Osteocyte (in vitro differentiated cells): Measurements from ENCODE around the gene AFG3L2. TPM values are rescaled to one million over a fixed set of nuclear protein-coding genes. Genes with fewer than 3 reads are reported as not detected.
"Not testable (repeated sequence)": the region's sequence is repeated elsewhere in the genome, so short reads cannot be mapped to it uniquely, and the experiment has no call there.

ENCODE experiments used
- DNase-seq: peaks from one replicate; pipeline ENCODE4 v3.0.0; 2021; ENCODE audit warnings: mixed read lengths; ENCODE audit not compliant: unreplicated experiment; ENCODE audit errors: extremely low spot score
- H3K27ac Mint-ChIP-seq: one replicate; pipeline ENCODE4 v1.8.0; 2021; ENCODE audit warnings: mild to moderate bottlenecking, mixed read lengths; ENCODE audit not compliant: unreplicated experiment
- H3K27me3 Mint-ChIP-seq: one replicate; pipeline ENCODE4 v1.8.0; 2021; ENCODE audit warnings: mixed read lengths; ENCODE audit not compliant: unreplicated experiment
- H3K36me3 Mint-ChIP-seq: one replicate; pipeline ENCODE4 v1.8.0; 2021; ENCODE audit warnings: mixed read lengths; ENCODE audit not compliant: unreplicated experiment
- H3K4me1 Mint-ChIP-seq: one replicate; pipeline ENCODE4 v1.8.0; 2021; ENCODE audit warnings: mixed read lengths; ENCODE audit not compliant: unreplicated experiment
- H3K4me3 Mint-ChIP-seq: one replicate; pipeline ENCODE4 v1.8.0; 2021; ENCODE audit warnings: mild to moderate bottlenecking, moderate library complexity, mixed read lengths; ENCODE audit not compliant: unreplicated experiment
- H3K9me3 Mint-ChIP-seq: one replicate; pipeline ENCODE4 v1.8.0; 2021; ENCODE audit warnings: mixed read lengths; ENCODE audit not compliant: unreplicated experiment
- total RNA-seq: library from RNA; stranded (reverse); gene quantifications from 2 replicates; pipeline ENCODE4 v1.2.1, GENCODE V29; 2021
- TF ChIP-seq, protein P1 (sequence below): fragments of 200-600 bp; sonication (generic); IDR thresholded peaks from 2 replicates; pipeline ENCODE4 v1.5.0; 2021; ENCODE audit warnings: antibody characterized with exemption, mild to moderate bottlenecking, moderate library complexity

Gene AFG3L2
- total RNA-seq, 1 donor from 2014 or later = 44.4 TPM

DNA sequence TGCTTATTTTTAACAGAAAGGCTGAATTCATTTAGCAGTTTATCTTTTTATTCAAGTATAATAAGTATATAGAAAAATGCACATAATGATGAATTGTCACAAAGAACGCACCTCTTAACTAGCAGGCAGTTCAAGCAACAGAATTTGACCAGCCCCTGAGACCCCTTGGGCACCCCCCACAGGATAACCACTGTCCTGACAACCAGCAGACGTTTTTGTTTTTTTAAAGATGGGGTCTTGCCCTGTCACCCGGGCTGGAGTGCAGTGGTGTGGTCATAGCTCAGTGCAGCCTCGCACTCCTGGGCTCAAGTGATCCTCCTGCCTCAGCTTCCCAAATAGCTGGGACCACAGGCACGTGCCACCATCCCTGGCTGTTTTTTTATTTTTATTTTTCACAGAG lies 44.7 kb upstream of the AFG3L2 start:
- no peaks in the 10 kb centered on the region for H3K9me3 Mint-ChIP-seq
- H3K27ac Mint-ChIP-seq = no peak overlapping the region
- no peak for DNase-seq
- peaks cover 8% of the 10 kb centered on the region for H3K36me3 Mint-ChIP-seq
- H3K4me3 Mint-ChIP-seq = no peak overlapping the region
- TF ChIP-seq, protein P1, sequence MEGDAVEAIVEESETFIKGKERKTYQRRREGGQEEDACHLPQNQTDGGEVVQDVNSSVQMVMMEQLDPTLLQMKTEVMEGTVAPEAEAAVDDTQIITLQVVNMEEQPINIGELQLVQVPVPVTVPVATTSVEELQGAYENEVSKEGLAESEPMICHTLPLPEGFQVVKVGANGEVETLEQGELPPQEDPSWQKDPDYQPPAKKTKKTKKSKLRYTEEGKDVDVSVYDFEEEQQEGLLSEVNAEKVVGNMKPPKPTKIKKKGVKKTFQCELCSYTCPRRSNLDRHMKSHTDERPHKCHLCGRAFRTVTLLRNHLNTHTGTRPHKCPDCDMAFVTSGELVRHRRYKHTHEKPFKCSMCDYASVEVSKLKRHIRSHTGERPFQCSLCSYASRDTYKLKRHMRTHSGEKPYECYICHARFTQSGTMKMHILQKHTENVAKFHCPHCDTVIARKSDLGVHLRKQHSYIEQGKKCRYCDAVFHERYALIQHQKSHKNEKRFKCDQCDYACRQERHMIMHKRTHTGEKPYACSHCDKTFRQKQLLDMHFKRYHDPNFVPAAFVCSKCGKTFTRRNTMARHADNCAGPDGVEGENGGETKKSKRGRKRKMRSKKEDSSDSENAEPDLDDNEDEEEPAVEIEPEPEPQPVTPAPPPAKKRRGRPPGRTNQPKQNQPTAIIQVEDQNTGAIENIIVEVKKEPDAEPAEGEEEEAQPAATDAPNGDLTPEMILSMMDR = no peak
- no peaks in the 10 kb centered on the region for H3K27me3 Mint-ChIP-seq
- peaks cover 11% of the 10 kb centered on the region for H3K4me1 Mint-ChIP-seq

DNA sequence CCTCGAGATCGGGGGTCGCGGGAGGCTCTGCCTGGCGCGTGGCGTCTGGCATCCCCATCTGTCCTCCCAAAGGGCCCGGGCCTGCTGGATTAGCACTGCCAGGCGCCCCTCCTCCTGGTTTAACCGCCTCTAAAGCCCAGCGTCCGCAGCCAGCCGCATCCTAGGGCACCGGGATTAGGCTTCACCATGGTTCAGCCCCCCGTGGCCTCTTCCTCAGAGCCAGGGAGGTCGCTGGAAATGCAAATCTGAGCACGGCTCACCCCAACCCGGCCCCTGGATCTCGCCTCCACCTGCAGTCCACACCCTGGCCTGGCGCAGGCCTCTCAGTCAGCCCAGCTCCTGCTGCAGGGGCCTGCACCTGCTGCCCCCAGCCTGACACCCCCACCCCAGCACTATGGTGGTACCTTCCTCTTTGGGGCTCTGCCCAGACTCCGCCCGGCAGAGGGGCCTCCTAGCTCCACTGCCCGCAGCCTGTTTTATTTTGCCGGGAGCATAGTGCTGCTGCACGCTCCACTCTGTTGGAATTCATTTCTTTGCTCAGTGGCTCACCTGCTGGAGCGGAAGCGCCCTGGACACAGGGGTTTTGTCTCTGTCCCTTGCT lies 43.9 kb upstream of the AFG3L2 start:
- H3K4me1 Mint-ChIP-seq = peaks cover 18% of the 10 kb centered on the region
- peak overlapping the region; percentile 66 for H3K4me3 Mint-ChIP-seq
- H3K27me3 Mint-ChIP-seq = no peaks in the 10 kb centered on the region
- peaks cover 8% of the 10 kb centered on the region for H3K36me3 Mint-ChIP-seq
- H3K9me3 Mint-ChIP-seq = no peaks in the 10 kb centered on the region
- TF ChIP-seq, protein P1 = no peak
- no peak for DNase-seq
- H3K27ac Mint-ChIP-seq = peak overlapping the region; percentile 54

DNA sequence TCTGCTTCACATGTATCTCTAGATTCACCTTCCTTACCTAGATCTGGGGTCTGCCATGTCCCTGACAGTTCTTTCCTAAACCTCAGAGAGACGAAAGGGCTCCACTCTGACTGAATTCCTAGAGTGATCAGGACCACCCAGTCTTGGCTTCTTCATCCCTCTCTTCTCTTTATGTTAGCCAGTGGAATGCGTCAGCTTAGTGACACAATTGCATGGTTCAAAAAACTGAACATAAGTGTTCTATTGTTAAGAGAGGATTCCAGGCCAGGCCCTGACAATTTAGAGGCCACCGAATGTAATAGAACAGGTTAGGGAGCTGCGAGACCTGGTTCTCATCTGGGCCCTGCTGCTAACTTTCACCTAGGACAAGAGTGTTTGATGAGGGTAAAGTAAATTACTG lies 40.7 kb upstream of the AFG3L2 start:
- DNase-seq = no peak
- Mint-ChIP-seq H3K27me3 (no peaks in the 10 kb centered on the region), H3K27ac (no peak overlapping the region), H3K9me3 (no peaks in the 10 kb centered on the region), H3K4me1 (peaks cover 24% of the 10 kb centered on the region), H3K36me3 (peaks cover 3% of the 10 kb centered on the region), H3K4me3 (no peak overlapping the region)
- TF ChIP-seq, protein P1 = no peak

DNA sequence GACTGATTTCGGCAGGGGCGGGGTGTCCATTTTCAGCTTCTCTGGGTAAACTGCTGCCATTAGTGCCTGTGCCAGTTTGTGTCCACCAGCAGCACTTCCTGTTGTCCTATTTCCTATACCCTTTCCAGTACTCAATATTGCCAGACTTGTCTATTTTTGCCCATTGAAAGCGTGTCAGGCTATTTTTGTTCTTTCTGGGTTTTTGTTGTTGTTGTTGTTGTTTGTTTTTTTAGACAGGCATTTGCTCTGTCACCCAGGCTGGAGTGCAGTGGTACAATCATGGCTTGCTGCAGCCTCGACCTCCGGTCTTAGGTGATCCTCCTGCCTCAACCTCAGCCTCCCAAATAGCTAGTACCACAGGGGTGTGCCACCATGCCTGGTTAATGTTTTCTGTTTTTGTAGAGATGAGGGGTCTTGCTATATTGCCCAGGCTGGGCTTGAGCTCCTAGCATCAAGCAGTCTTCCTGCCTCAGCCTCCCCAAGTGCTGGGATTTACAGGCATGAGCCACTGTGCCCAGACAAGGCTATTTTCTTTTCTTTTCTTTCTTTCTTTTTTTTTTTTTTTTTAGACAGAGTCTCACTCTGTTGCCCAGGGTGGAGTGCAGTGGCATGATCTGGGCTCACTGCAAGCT lies 39.2 kb upstream of the AFG3L2 start:
- TF ChIP-seq, protein P1 = no peak
- no peaks in the 10 kb centered on the region for H3K9me3 Mint-ChIP-seq
- peak overlapping the region; percentile 95 for H3K27ac Mint-ChIP-seq
- peak overlapping the region; percentile 67 for H3K4me3 Mint-ChIP-seq
- DNase-seq = no peak
- H3K4me1 Mint-ChIP-seq = peaks cover 24% of the 10 kb centered on the region
- H3K36me3 Mint-ChIP-seq = peaks cover 1% of the 10 kb centered on the region
- no peaks in the 10 kb centered on the region for H3K27me3 Mint-ChIP-seq

DNA sequence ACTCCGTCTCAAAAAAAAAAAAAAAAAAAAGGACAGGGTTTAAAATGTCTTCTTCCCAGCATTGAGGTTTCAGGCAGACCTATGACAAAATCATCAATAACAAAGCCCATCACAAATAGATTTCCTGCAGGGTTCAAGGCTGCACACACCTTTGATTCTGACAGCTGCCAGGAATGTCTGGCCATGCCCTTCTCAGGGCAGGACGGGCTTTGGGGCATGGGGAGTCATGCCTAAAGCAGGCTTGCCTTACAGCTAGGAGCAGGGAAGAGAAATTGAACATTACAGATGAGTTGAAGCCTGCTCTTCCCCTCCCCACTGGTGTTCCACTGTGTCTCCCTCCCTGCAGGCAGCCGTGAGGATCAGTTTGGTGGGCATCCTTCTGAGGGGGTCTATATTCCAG lies 34.4 kb upstream of the AFG3L2 start:
- H3K27me3 Mint-ChIP-seq = no peaks in the 10 kb centered on the region
- H3K4me3 Mint-ChIP-seq = no peak overlapping the region
- H3K36me3 Mint-ChIP-seq = peaks cover 1% of the 10 kb centered on the region
- TF ChIP-seq, protein P1 = no peak
- no peaks in the 10 kb centered on the region for H3K9me3 Mint-ChIP-seq
- DNase-seq = no peak
- peaks cover 42% of the 10 kb centered on the region for H3K4me1 Mint-ChIP-seq
- no peak overlapping the region for H3K27ac Mint-ChIP-seq

DNA sequence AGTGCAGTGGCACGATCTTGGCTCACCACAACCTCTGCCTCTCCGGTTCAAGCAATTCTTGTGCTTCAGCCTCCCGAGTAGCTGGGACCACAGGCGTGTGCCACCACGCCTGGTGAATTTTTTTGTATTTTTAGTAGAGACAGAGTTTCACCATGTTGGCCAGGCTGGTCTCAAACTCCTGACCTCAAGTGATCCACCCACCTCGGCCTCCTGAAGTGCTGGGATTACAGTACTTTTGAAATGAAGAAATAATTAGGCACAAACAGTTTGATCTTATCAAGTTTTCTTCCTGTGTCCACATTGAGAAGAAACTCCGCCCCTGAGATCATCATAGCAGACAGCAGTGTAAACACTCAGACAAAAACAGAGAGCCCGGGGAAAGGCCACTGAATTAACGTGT lies 33.7 kb upstream of the AFG3L2 start:
- H3K27me3 Mint-ChIP-seq, H3K36me3 Mint-ChIP-seq, H3K9me3 Mint-ChIP-seq, H3K27ac Mint-ChIP-seq, DNase-seq, H3K4me3 Mint-ChIP-seq: not testable (repeated sequence)
- H3K4me1 Mint-ChIP-seq = peaks cover 38% of the 10 kb centered on the region
